BJ (cell line): ENCODE data around the gene MPRIP. TPM values are rescaled to one million over a fixed set of nuclear protein-coding genes. Genes with fewer than 3 reads are reported as not detected.

ENCODE experiments used
- CTCF ChIA-PET: fragments of 350-600 bp; formaldehyde crosslinking; extraction: SDS; loops from one replicate; lab custom pipeline; 2021; ENCODE audit warnings: antibody characterized with exemption, inconsistent platforms; lab: Yijun Ruan, JAX
- POLR2A ChIA-PET: fragments of 300-600 bp; sonication (Branson Sonifier 250); formaldehyde crosslinking; extraction: SDS; loops from one replicate; lab custom pipeline; 2021; ENCODE audit warnings: antibody characterized with exemption; lab: Charles Lee
- DNase-seq: peaks from one replicate; pipeline ENCODE4 v3.0.0-alpha.2; 2011; ENCODE audit warnings: low read depth
- H3K27me3 ChIP-seq: 2 replicates; pipeline ENCODE4 v1.6.0; 2011; ENCODE audit warnings: low read length; ENCODE audit not compliant: control insufficient read depth, insufficient read depth
- H3K36me3 ChIP-seq: 2 replicates; pipeline ENCODE4 v1.5.1; 2011; ENCODE audit warnings: low read length; ENCODE audit not compliant: control insufficient read depth, insufficient read depth
- H3K4me3 ChIP-seq: 2 replicates; pipeline ENCODE4 v1.5.1; 2011; ENCODE audit warnings: low read depth, mild to moderate bottlenecking, control low read depth, low read length
- CTCF ChIP-seq: IDR thresholded peaks from 2 replicates; pipeline ENCODE4 v1.5.1; 2011; ENCODE audit warnings: low read depth, mild to moderate bottlenecking, control low read depth, inconsistent platforms, low read length, moderate library complexity; ENCODE audit not compliant: insufficient read depth
- polyA plus RNA-seq: library from polyadenylated mRNA; depleted of rRNA; stranded (reverse); fragments of >200 nt; gene quantifications from 2 replicates; pipeline ENCODE4 v1.2.3, GENCODE V29; 2011

Gene MPRIP
- polyA plus RNA-seq, 1 experiment = 149 TPM

GRCh38 chr17:17041571-17042383 is 480 bp upstream of the MPRIP start:
- H3K36me3 ChIP-seq = no peaks in the 10 kb centered on the region
- POLR2A ChIA-PET = no interaction called here
- CTCF ChIA-PET = no interaction called here

GRCh38 chr17:17042851-17043460 is 699 bp downstream of the MPRIP start:
- no peak for TF ChIP-seq CTCF
- DNase-seq = no peak
- CTCF ChIA-PET = interaction anchor here (1.3 kb wide), 1 partner anchor 37 kb away, joined by 3 read pairs; no protein-coding TSS in a partner anchor
- Histone ChIP-seq H3K4me3 (peak overlapping the region; percentile 79), H3K27me3 (no peaks in the 10 kb centered on the region), H3K36me3 (no peaks in the 10 kb centered on the region)
- POLR2A ChIA-PET = interaction anchor here (0.6 kb wide), 1 partner anchor 9 kb away, joined by 3 read pairs; no protein-coding TSS in a partner anchor

More at GRCh38 chr17:17041571-17042383, 480 bp upstream of the MPRIP start:
- no peak for TF ChIP-seq CTCF
- Histone ChIP-seq H3K27me3 (no peaks in the 10 kb centered on the region), H3K4me3 (peak overlapping the region; percentile 49)
- peak; percentile 61 for DNase-seq

GRCh38 chr17:17043461-17044271 is 1.4 kb downstream of the MPRIP start:
- POLR2A ChIA-PET = interaction anchor here (0.6 kb wide), 1 partner anchor 10 kb away, joined by 3 read pairs; no protein-coding TSS in a partner anchor

GRCh38 chr17:17044846-17045561 is 2.7 kb downstream of the MPRIP start:
- peak; percentile 54 for DNase-seq
- no peaks in the 10 kb centered on the region for H3K27me3 ChIP-seq
- no peak for TF ChIP-seq CTCF
- POLR2A ChIA-PET = interaction anchor here (0.6 kb wide), 1 partner anchor 24 kb away, joined by 3 read pairs; no protein-coding TSS in a partner anchor
- CTCF ChIA-PET = interaction anchor here (1.0 kb wide), 1 partner anchor 23 kb away, joined by 3 read pairs; no protein-coding TSS in a partner anchor
- H3K4me3 ChIP-seq = peak overlapping the region; percentile 79
- H3K36me3 ChIP-seq = no peaks in the 10 kb centered on the region

More at GRCh38 chr17:17043461-17044271, 1.4 kb downstream of the MPRIP start:
- Histone ChIP-seq H3K27me3 (no peaks in the 10 kb centered on the region), H3K4me3 (peak overlapping the region; percentile 79), H3K36me3 (no peaks in the 10 kb centered on the region)
- no peak for DNase-seq
- CTCF ChIA-PET = interaction anchor here (0.7 to 1.3 kb wide), 3 partner anchors 22 to 98 kb away, joined by 3 read pairs; no protein-coding TSS in a partner anchor
- TF ChIP-seq CTCF = no peak
